Astrocyte (in vitro differentiated cells and primary cell): Measurements from ENCODE around the gene RXRB. TPM values are rescaled to one million over a fixed set of nuclear protein-coding genes. Genes with fewer than 3 reads are reported as not detected.

Experiments used
- DNase-seq: peaks from one replicate; pipeline ENCODE4 v3.0.0-alpha.2; 2010; ENCODE audit warnings: low read depth
- FAIRE-seq: peaks from 2 replicates; lab custom pipeline; 2011; peaks lifted over from hg19 to GRCh38; lab: Jason Lieb, UNC
- H2AFZ ChIP-seq: 2 replicates; pipeline ENCODE4 v1.6.0; 2012; ENCODE audit warnings: low read depth, low read length, inconsistent platforms
- H3K27ac ChIP-seq: 2 replicates; pipeline ENCODE4 v1.5.1; 2011; ENCODE audit warnings: low read depth, low read length, inconsistent platforms
- H3K27me3 ChIP-seq: 2 replicates; pipeline ENCODE4 v1.6.0; 2011; ENCODE audit warnings: low read length, inconsistent platforms; ENCODE audit not compliant: insufficient read depth
- H3K36me3 ChIP-seq: 2 replicates; pipeline ENCODE4 v1.5.1; 2011; ENCODE audit warnings: low read length, inconsistent platforms; ENCODE audit not compliant: insufficient read depth
- H3K4me1 ChIP-seq: 2 replicates; pipeline ENCODE4 v1.5.1; 2011; ENCODE audit warnings: low read length, inconsistent platforms; ENCODE audit not compliant: insufficient read depth
- H3K4me2 ChIP-seq: 2 replicates; pipeline ENCODE4 v1.6.0; 2012; ENCODE audit warnings: low read length, inconsistent platforms
- H3K4me3 ChIP-seq: 2 replicates; pipeline ENCODE4 v1.5.1; 2011; ENCODE audit warnings: low read depth, mild to moderate bottlenecking, low read length, inconsistent platforms; ENCODE audit not compliant: insufficient read depth
- H3K79me2 ChIP-seq: 2 replicates; pipeline ENCODE4 v1.6.0; 2012; ENCODE audit warnings: mild to moderate bottlenecking, low read length, inconsistent platforms; ENCODE audit not compliant: insufficient read depth
- H3K9ac ChIP-seq: 2 replicates; pipeline ENCODE4 v1.6.0; 2012; ENCODE audit warnings: mild to moderate bottlenecking, low read length, inconsistent platforms
- H3K9me3 ChIP-seq: 2 replicates; pipeline ENCODE4 v1.5.1; 2012; ENCODE audit warnings: low read depth, mild to moderate bottlenecking, low read length, inconsistent platforms; ENCODE audit not compliant: insufficient read depth
- H4K20me1 ChIP-seq: 2 replicates; pipeline ENCODE4 v1.6.0; 2012; ENCODE audit warnings: low read length, inconsistent platforms; ENCODE audit not compliant: insufficient read depth
- H3K27ac Mint-ChIP-seq: one replicate; pipeline ENCODE4 v1.8.0; 2021; ENCODE audit warnings: mild to moderate bottlenecking, mixed read lengths; ENCODE audit not compliant: unreplicated experiment
- H3K27me3 Mint-ChIP-seq: one replicate; pipeline ENCODE4 v1.8.0; 2021; ENCODE audit warnings: low read depth, mixed read lengths; ENCODE audit not compliant: unreplicated experiment
- H3K36me3 Mint-ChIP-seq: one replicate; pipeline ENCODE4 v1.8.0; 2021; ENCODE audit warnings: low read depth, mixed read lengths; ENCODE audit not compliant: unreplicated experiment
- H3K4me1 Mint-ChIP-seq: one replicate; pipeline ENCODE4 v1.8.0; 2021; ENCODE audit warnings: low read depth, mixed read lengths; ENCODE audit not compliant: unreplicated experiment
- H3K4me3 Mint-ChIP-seq: one replicate; pipeline ENCODE4 v1.8.0; 2021; ENCODE audit warnings: mild to moderate bottlenecking, moderate library complexity, mixed read lengths; ENCODE audit not compliant: unreplicated experiment
- H3K9me3 Mint-ChIP-seq: one replicate; pipeline ENCODE4 v1.8.0; 2021; ENCODE audit warnings: mild to moderate bottlenecking, mixed read lengths; ENCODE audit not compliant: unreplicated experiment
- EZH2 ChIP-seq: IDR thresholded peaks from 2 replicates; pipeline ENCODE4 v1.6.1; 2012; ENCODE audit warnings: mild to moderate bottlenecking, low read length, inconsistent platforms; ENCODE audit not compliant: insufficient read depth
- total RNA-seq: library from RNA; stranded (reverse); gene quantifications from 2 replicates; pipeline ENCODE4 v1.2.1, GENCODE V29; 2021
- TF ChIP-seq, protein P1 (sequence below): IDR thresholded peaks from 2 replicates; pipeline ENCODE4 v1.5.1; 2011; ENCODE audit warnings: low read depth, mild to moderate bottlenecking, inconsistent platforms, low read length, moderate library complexity; ENCODE audit not compliant: insufficient read depth

The RXRB gene
- total RNA-seq, 1 donor from 2014 or later = 34.0 TPM

DNA sequence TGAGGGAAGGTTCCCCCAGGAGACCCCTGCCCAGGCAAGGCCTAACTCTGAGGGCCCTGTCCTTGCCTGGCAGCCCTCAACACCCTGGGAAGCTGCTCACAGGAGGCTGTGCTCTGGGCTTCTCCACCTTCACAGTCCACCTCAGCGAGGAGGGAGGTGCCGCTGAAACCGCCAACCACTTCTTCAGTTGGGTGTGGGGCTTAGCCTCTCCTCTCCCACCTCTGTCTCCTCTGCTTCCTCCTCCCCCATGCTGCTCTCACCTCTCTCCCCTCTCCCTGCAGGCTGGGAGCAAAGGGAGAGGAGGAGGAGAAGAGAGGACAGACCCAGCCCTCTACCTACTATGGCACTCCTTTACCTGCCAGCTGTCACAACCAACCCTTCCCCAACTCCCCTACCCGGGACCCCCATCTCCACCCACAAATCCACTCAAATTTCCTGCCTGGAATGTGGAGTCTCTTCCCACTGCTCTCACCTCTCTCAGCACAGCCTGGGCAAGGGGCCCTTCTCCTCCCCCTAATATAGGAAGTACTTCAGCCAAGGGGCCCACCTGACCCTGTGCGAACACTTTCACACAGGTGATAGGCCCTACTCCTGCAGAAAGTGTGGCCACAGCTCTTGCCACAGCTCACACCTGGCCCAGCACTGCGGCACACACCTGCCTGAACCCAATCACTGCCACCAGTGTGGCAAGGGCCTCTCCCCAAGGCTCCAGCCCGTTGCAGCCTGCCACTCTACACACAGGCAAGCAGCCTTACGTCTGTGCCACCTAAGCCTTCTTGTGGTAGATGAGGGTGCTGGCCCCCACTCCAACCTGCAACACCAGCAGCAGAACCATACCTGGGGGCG is 15.0 kb upstream of the RXRB start:
- Histone ChIP-seq H3K4me1 (peaks cover 4% of the 10 kb centered on the region), H4K20me1 (no peaks in the 10 kb centered on the region), H3K27me3 (no peaks in the 10 kb centered on the region), H3K4me2 (no peak overlapping the region), H3K9ac (no peak overlapping the region), H3K79me2 (no peaks in the 10 kb centered on the region), H2AFZ (no peak overlapping the region), H3K36me3 (peaks cover 5% of the 10 kb centered on the region), H3K4me3 (no peak overlapping the region), H3K9me3 (no peaks in the 10 kb centered on the region), H3K27ac (no peak overlapping the region)
- TF ChIP-seq EZH2 = no peak
- TF ChIP-seq, protein P1, sequence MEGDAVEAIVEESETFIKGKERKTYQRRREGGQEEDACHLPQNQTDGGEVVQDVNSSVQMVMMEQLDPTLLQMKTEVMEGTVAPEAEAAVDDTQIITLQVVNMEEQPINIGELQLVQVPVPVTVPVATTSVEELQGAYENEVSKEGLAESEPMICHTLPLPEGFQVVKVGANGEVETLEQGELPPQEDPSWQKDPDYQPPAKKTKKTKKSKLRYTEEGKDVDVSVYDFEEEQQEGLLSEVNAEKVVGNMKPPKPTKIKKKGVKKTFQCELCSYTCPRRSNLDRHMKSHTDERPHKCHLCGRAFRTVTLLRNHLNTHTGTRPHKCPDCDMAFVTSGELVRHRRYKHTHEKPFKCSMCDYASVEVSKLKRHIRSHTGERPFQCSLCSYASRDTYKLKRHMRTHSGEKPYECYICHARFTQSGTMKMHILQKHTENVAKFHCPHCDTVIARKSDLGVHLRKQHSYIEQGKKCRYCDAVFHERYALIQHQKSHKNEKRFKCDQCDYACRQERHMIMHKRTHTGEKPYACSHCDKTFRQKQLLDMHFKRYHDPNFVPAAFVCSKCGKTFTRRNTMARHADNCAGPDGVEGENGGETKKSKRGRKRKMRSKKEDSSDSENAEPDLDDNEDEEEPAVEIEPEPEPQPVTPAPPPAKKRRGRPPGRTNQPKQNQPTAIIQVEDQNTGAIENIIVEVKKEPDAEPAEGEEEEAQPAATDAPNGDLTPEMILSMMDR = no peak
- Mint-ChIP-seq H3K4me1 (peaks cover 6% of the 10 kb centered on the region), H3K27me3 (peaks cover 41% of the 10 kb centered on the region), H3K9me3 (peaks cover 2% of the 10 kb centered on the region), H3K27ac (no peak overlapping the region), H3K4me3 (no peak overlapping the region), H3K36me3 (peaks cover 4% of the 10 kb centered on the region)
- FAIRE-seq (no peak), DNase-seq (no peak)

DNA sequence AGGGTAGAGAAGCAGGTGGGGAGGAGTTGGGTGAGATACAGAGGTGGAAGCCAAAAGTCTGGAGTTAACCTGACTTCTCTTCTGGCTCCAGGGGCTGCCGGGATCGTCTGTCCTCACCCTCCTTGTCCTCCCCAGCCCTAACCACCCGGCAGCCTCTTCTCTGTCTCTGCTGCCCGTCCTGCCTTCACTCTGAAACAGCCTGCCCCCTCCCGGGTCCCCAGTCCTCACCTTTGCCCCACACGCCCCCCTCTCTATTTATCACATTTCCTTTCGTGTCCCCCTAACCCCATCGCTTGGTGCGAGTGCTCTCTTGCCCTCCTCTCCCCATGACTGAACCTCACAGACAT is 13.5 kb upstream of the RXRB start:
- H3K4me3 ChIP-seq = peak overlapping the region; percentile 60
- H3K4me2 ChIP-seq = peak overlapping the region; percentile 90
- no peak for DNase-seq
- peak overlapping the region; percentile 85 for H2AFZ ChIP-seq
- Mint-ChIP-seq H3K27ac (no peak overlapping the region), H3K4me1 (peaks cover 6% of the 10 kb centered on the region), H3K9me3 (peaks cover 2% of the 10 kb centered on the region), H3K36me3 (peaks cover 15% of the 10 kb centered on the region), H3K4me3 (peak overlapping the region; percentile 85), H3K27me3 (peaks cover 36% of the 10 kb centered on the region)
- H3K9me3 ChIP-seq = no peaks in the 10 kb centered on the region
- no peaks in the 10 kb centered on the region for H3K27me3 ChIP-seq
- peaks cover 14% of the 10 kb centered on the region for H3K79me2 ChIP-seq
- TF ChIP-seq EZH2 = no peak
- TF ChIP-seq, protein P1 = no peak
- H3K4me1 ChIP-seq = peaks cover 9% of the 10 kb centered on the region
- peak overlapping the region; percentile 60 for H3K9ac ChIP-seq
- H3K36me3 ChIP-seq = peaks cover 13% of the 10 kb centered on the region
- peaks cover 10% of the 10 kb centered on the region for H4K20me1 ChIP-seq
- H3K27ac ChIP-seq = no peak overlapping the region
- FAIRE-seq = no peak
